ENCODE data around the gene ATP8A1. TPM values are rescaled to one million over a fixed set of nuclear protein-coding genes. Genes with fewer than 3 reads are reported as not detected.

ATP8A1 gene
- total and polyA plus RNA-seq, 12 donors, result 3.4 to 27.9 (median 17.5) TPM

GRCh38 chr4:42366959-42367358 lies 289.9 kb downstream of the ATP8A1 start:
- intact Hi-C loops (cut with DNase I), result loop anchor here in 5 of 10 donors (10.0 kb wide), 4 partner anchors 72 to 158 kb away; no protein-coding TSS in a partner anchor
- ATAC-seq, result no peak
- TF ChIP-seq CTCF (IDR thresholded peaks at IDR 0.05), result no peak

GRCh38 chr4:42364266-42365053 lies 292.4 kb downstream of the ATP8A1 start:
- peaks cover 0 to 5% (median 0%) of the 10 kb centered on the region in 9 donors for H3K4me1 ChIP-seq
- no peak for TF ChIP-seq CTCF (IDR thresholded peaks at IDR 0.05)
- DNase-seq (no peak), ATAC-seq (no peak)
- no peak overlapping the region for H3K27ac ChIP-seq
- no peaks in the 10 kb centered on the region for H3K36me3 ChIP-seq
- H3K27me3 ChIP-seq, result no peaks in the 10 kb centered on the region
- intact Hi-C loops (cut with DNase I), result loop anchor here in 5 of 10 donors (10.0 kb wide), 4 partner anchors 70 to 160 kb away; no protein-coding TSS in a partner anchor
- peaks cover 0 to 10% (median 0%) of the 10 kb centered on the region in 11 donors for H3K9me3 ChIP-seq
- H3K4me3 ChIP-seq, result no peak overlapping the region

More at GRCh38 chr4:42366959-42367358, 289.9 kb downstream of the ATP8A1 start:
- H3K27me3 ChIP-seq, result no peaks in the 10 kb centered on the region
- H3K9me3 ChIP-seq, result peaks cover 0 to 10% (median 0%) of the 10 kb centered on the region in 11 donors
- WGBS, 2 donors, result 46 to 56% methylated on average over 1 of the region's 1 CpG
- DNase-seq, result no peak
- no peaks in the 10 kb centered on the region for H3K36me3 ChIP-seq
- no peak overlapping the region for H3K4me3 ChIP-seq
- no peaks in the 10 kb centered on the region for H3K4me1 ChIP-seq
- H3K27ac ChIP-seq, result no peak overlapping the region

GRCh38 chr4:42363614-42364013 lies 293.3 kb downstream of the ATP8A1 start:
- H3K27ac ChIP-seq, result no peak overlapping the region
- no peak for DNase-seq
- no peaks in the 10 kb centered on the region for H3K36me3 ChIP-seq
- no peak overlapping the region for H3K4me3 ChIP-seq
- peaks cover 0 to 10% (median 0%) of the 10 kb centered on the region in 11 donors for H3K9me3 ChIP-seq
- H3K27me3 ChIP-seq, result no peaks in the 10 kb centered on the region
- H3K4me1 ChIP-seq, result peaks cover 0 to 5% (median 0%) of the 10 kb centered on the region in 9 donors
- ATAC-seq, result no peak
- TF ChIP-seq CTCF (IDR thresholded peaks at IDR 0.05), result no peak
- WGBS, 2 donors, result 92 to 94% methylated on average over 3 of the region's 3 CpGs
- intact Hi-C loops (cut with DNase I), result loop anchor here in 5 of 10 donors (10.0 kb wide), 4 partner anchors 69 to 161 kb away; no protein-coding TSS in a partner anchor

GRCh38 chr4:42362591-42362990 lies 294.3 kb downstream of the ATP8A1 start:
- H3K36me3 ChIP-seq, result no peaks in the 10 kb centered on the region
- H3K27ac ChIP-seq, result no peak overlapping the region
- no peak for TF ChIP-seq CTCF (IDR thresholded peaks at IDR 0.05)

More at GRCh38 chr4:42362591-42362990, 294.3 kb downstream of the ATP8A1 start:
- no peak overlapping the region for H3K4me3 ChIP-seq
- intact Hi-C loops (cut with DNase I), result loop anchor here in 5 of 10 donors (10.0 kb wide), 4 partner anchors 68 to 162 kb away; no protein-coding TSS in a partner anchor
- DNase-seq (no peak), ATAC-seq (no peak)
- H3K4me1 ChIP-seq, result peaks cover 0 to 5% (median 0%) of the 10 kb centered on the region in 9 donors
- H3K9me3 ChIP-seq, result peaks cover 0 to 10% (median 0%) of the 10 kb centered on the region in 11 donors
- H3K27me3 ChIP-seq, result no peaks in the 10 kb centered on the region
- WGBS, 2 donors, result 76 to 84% methylated on average over 3 of the region's 3 CpGs
